ENCODE data around the gene FAM174C. TPM values are rescaled to one million over a fixed set of nuclear protein-coding genes. Genes with fewer than 3 reads are reported as not detected.

The FAM174C gene
- total RNA-seq, 1 donor from 2014 or later = 22.7 TPM

GRCh38 chr19:1288226-1288612 is 12.9 kb downstream of the FAM174C start:
- Mint-ChIP-seq H3K4me1 (ENCODE audit: unreplicated experiment) (no peaks in the 10 kb centered on the region), H3K4me3 (ENCODE audit: unreplicated experiment) (no peak overlapping the region), H3K27ac (ENCODE audit: unreplicated experiment) (no peak overlapping the region), H3K36me3 (ENCODE audit: low read depth, unreplicated experiment) (no peaks in the 10 kb centered on the region), H3K27me3 (ENCODE audit: unreplicated experiment) (peaks cover 14% of the 10 kb centered on the region), H3K9me3 (ENCODE audit: unreplicated experiment) (no peaks in the 10 kb centered on the region)
- DNase-seq (ENCODE audit: low spot score) = no peak
- no peak for TF ChIP-seq CTCF (IDR thresholded peaks at IDR 0.05; ENCODE audit: unreplicated experiment)

- H3K4me3 Mint-ChIP-seq (ENCODE audit: unreplicated experiment) = no peak overlapping the region
- TF ChIP-seq CTCF (IDR thresholded peaks at IDR 0.05; ENCODE audit: unreplicated experiment) = no peak
These were observed 13.7 kb downstream of the FAM174C start for GRCh38 chr19:1288833-1289685.

GRCh38 chr19:1289686-1290025 is 14.3 kb downstream of the FAM174C start:
- H3K9me3 Mint-ChIP-seq (ENCODE audit: unreplicated experiment) = no peaks in the 10 kb centered on the region
- no peaks in the 10 kb centered on the region for H3K36me3 Mint-ChIP-seq (ENCODE audit: low read depth, unreplicated experiment)
- no peak for TF ChIP-seq CTCF (IDR thresholded peaks at IDR 0.05; ENCODE audit: unreplicated experiment)
- H3K4me1 Mint-ChIP-seq (ENCODE audit: unreplicated experiment) = no peaks in the 10 kb centered on the region
- H3K27me3 Mint-ChIP-seq (ENCODE audit: unreplicated experiment) = peaks cover 9% of the 10 kb centered on the region
- no peak overlapping the region for H3K4me3 Mint-ChIP-seq (ENCODE audit: unreplicated experiment)
- H3K27ac Mint-ChIP-seq (ENCODE audit: unreplicated experiment) = no peak overlapping the region
- DNase-seq (ENCODE audit: low spot score) = no peak

More at GRCh38 chr19:1288833-1289685, 13.7 kb downstream of the FAM174C start:
- H3K4me1 Mint-ChIP-seq (ENCODE audit: unreplicated experiment) = no peaks in the 10 kb centered on the region
- no peaks in the 10 kb centered on the region for H3K36me3 Mint-ChIP-seq (ENCODE audit: low read depth, unreplicated experiment)
- H3K9me3 Mint-ChIP-seq (ENCODE audit: unreplicated experiment) = no peaks in the 10 kb centered on the region
- DNase-seq (ENCODE audit: low spot score) = no peak
- H3K27ac Mint-ChIP-seq (ENCODE audit: unreplicated experiment) = no peak overlapping the region
- H3K27me3 Mint-ChIP-seq (ENCODE audit: unreplicated experiment) = peaks cover 14% of the 10 kb centered on the region

GRCh38 chr19:1290196-1290702 is 14.9 kb downstream of the FAM174C start:
- no peak overlapping the region for H3K27ac Mint-ChIP-seq (ENCODE audit: unreplicated experiment)
- DNase-seq (ENCODE audit: low spot score) = no peak

More at GRCh38 chr19:1290196-1290702, 14.9 kb downstream of the FAM174C start:
- H3K4me3 Mint-ChIP-seq (ENCODE audit: unreplicated experiment) = no peak overlapping the region
- no peaks in the 10 kb centered on the region for H3K4me1 Mint-ChIP-seq (ENCODE audit: unreplicated experiment)
- no peaks in the 10 kb centered on the region for H3K36me3 Mint-ChIP-seq (ENCODE audit: low read depth, unreplicated experiment)
- peaks cover 4% of the 10 kb centered on the region for H3K27me3 Mint-ChIP-seq (ENCODE audit: unreplicated experiment)
- no peak for TF ChIP-seq CTCF (IDR thresholded peaks at IDR 0.05; ENCODE audit: unreplicated experiment)
- H3K9me3 Mint-ChIP-seq (ENCODE audit: unreplicated experiment) = no peaks in the 10 kb centered on the region
